GM21360 (cell line): ENCODE results near the gene UMODL1.

Source experiments
- ATAC-seq: cut with Tn5 transposase; IDR thresholded peaks from one replicate; pipeline ENCODE4 v1.9.1; 2021; ENCODE audit warnings: mild to moderate bottlenecking, moderate library complexity; ENCODE audit not compliant: unreplicated experiment

Gene UMODL1

DNA sequence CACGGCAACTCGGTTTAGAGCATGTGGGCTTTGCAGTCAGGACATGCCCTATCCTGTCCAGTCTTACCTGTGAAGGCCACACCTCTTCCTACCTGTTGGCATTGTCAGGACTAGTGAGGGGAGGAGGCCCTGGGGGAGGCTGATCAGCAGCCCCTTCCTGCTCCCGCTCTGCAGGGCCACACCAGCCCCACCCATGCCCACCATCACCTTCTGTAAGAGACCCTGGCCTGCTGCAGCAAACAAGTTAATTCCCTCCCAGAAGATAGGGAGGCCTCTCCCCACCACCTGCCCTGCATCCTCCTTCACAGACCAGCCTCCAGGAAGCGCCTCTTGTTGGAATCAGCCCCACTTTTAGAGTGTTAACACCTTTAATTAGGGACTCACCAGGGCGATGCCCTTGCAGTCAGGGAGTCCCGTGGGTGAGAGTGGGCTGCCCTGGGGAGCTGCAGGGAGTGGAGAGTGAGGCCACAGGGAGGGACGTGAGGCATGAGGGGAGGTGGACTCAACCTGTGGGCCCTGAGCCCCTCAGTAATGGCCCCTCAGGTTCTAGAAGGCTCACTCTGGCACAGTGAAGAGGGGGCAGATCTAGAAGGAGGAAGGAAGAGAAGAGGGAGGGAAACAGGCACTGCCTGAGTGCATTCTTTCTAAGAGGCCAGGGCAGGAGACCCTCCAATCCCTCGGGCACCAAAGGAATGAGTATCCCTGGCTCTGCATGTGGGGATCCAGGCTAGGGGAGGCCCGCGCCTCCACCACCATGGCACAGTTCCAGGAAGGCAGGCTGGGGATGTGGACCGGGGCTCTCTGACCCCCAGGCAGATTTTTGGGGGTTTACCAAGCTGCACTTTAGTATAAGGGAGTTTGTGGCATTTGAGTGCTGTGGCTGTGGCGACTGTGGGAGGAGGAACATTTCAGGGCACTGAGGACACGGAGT, 8.2 kb downstream of the UMODL1 start:
- no peak for ATAC-seq

DNA sequence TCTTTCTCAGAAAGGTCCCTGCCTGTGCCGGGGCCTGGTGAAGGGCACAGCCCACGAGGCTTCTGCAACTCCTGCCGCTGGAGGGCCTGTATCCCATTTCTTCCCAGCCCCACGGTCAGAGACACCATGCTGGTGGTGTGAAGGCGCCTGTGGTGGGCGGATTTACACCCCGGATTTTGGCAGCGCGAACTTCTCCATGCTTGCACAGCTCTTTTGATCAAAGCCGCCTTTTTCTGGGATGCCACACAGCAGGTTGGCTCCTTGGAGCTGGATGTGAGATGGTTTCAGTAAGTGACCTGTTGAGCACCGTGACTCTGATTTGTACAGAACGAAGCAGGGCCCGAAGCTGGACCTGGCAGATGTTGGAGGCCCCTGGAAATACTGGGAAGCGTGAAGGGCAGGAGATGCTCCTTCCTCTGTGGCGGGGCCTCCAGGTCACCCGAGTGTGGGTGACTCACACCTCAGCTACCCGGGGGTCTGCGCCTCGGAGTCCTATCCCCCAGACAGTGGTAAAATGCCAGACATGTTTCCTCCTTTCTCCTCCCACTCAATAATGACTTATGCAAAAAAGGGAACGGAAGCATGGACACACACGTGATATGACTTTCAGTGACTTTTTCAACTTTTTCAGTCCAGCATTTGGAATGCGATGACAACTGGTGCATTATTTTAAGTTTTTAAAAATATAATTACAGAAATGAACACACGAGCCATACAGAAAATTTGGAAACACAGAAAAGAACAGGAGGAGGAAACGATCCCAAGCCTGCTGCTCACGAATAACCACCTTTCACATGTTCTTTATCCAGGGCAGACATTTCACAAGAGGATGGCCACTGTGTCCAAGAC, 9.0 kb downstream of the UMODL1 start:
- ATAC-seq: no peak

DNA sequence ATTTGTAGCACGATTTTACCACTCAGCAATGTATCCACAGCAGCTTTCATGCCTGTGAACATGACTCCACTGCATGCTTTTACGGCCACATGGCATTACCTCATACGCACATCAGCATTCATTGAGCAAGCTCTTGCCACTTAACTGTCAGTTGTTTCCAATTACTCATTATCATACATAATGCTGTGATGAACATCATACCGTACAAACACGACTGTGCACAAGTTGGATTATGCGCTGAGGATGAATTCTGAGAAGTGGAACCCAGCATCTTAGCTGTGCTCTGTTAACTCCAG, 9.6 kb downstream of the UMODL1 start:
- no peak for ATAC-seq

- ATAC-seq: no peak
Measured at GRCh38 chr21:42081138-42081537, 10.0 kb downstream of the UMODL1 start.

DNA sequence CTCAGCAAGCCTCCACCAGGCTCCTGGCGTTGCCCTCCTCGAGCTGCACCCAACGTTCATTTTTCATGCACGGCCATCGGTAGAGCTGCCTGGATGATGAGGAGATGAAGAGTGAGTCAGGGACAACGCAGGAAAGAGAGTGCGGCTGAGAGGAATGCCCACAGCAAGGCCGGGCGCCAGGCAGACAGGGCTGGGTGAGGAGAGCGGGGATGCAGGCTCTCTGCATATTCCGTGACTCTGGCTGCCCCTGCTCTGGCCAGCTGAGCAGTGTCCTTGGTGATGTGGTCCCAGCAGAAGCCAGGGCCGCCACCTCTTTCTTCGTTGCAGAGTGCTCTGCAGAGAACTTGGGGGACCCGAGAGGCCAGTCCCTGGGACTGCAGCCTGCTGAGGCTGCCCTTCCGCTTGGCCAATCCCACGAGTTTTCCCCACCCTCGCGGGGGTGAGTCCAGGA, 10.8 kb downstream of the UMODL1 start:
- ATAC-seq: no peak

DNA sequence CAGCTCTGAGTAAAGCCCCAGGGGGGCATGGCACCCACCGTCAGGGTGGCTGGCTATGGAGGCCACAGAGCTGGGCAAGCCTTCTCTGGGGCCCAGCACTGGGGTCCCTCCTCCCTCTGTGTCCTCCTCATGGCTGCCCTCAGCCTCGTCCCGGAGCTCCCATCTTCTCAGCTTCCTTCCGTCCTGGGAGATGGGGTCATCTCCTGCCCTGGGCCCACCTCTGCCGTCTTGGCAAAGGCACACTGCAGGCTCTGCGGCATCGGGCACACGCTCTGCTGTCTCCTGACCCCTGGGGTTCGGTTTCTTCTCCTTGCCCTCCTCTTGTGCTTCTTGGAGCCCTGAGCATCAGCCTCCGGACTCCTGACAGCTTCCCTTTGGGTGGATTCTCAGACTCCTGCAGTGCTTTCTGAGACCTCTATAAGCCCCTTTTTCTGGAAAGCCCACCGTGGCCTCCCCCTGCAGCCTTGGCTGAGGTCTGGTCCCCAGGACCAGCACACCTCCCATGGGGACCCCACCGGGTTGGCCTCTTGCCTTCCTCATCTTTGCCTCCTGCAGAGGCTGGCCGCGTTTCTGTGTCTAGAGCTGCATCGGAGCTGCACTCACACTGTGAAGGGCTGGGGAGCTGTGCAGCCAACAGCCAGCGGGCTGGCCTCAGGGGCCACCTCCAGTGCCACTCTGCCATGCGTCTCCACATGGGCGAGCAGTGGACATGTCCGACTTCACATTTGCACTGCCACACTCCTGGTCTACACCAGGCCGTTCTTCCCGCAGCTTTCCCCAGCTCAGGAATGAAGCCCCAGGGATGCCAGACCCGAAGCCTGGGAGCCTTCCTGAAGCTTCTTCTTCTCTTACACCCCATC, 11.6 kb downstream of the UMODL1 start:
- no peak for ATAC-seq

DNA sequence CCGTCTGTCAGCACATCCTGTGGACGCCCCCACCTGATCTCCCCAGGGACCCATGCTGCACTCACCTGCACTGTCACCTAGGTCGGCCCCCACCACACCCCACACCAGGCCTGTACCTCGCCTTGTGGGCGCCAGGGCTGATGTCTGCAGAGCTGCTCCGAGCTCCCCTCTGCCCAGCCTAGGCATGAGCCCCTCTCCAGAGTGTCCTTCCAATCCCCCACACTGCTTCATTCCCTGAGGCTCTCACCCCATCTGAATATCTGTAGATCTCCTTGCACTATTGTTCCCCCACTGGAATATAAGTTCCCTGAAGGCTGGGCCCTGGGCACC, 12.2 kb downstream of the UMODL1 start:
- ATAC-seq: no peak

- ATAC-seq: no peak
Measured at GRCh38 chr21:42084079-42084478, 13.0 kb downstream of the UMODL1 start.

- no peak for ATAC-seq
Measured at GRCh38 chr21:42085246-42086077, 14.3 kb downstream of the UMODL1 start.

DNA sequence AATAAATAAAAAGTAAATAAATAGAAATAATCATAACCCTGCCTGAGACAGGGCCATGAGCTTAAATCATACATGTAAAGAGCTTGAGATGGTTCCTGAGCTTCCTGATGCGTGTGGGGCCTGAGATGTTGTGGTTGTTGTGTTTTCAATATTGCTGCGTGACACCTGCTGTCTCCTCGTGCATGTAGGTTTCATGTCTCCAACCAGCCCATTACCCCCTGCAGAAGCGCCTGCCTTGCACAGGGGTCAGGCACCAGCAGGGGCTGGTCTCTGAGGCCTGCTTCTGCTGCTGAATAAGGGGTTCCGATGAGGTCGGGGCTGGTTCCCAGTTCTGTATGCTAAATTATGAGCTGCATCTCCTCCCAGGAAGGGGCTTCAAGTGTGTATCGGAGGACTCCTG, 15.9 kb downstream of the UMODL1 start:
- ATAC-seq: no peak

DNA sequence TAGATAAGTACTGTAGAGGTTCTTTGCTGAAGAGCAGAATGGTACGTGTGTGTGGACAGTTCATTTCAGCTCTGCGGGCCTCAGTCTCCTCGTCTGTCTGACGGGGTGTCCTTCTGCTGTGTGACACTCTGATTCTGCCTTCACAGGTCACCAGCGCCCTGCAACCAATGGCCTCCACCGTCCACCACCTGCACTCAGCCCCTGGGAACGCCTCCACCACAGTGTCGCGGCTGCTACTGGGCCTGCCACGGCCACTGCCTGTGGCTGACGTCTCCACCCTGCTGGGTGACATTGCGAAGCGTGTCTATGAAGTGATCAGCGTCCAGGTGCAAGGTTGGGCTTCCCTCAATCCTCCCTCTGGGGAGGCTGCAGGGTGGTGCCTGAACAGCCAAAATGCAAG, 17.0 kb downstream of the UMODL1 start:
- ATAC-seq: no peak

GRCh38 chr21:42088658-42089057, 17.5 kb downstream of the UMODL1 start:
- ATAC-seq: no peak

- ATAC-seq: no peak
Measured at GRCh38 chr21:42089093-42089631, 18.0 kb downstream of the UMODL1 start.

DNA sequence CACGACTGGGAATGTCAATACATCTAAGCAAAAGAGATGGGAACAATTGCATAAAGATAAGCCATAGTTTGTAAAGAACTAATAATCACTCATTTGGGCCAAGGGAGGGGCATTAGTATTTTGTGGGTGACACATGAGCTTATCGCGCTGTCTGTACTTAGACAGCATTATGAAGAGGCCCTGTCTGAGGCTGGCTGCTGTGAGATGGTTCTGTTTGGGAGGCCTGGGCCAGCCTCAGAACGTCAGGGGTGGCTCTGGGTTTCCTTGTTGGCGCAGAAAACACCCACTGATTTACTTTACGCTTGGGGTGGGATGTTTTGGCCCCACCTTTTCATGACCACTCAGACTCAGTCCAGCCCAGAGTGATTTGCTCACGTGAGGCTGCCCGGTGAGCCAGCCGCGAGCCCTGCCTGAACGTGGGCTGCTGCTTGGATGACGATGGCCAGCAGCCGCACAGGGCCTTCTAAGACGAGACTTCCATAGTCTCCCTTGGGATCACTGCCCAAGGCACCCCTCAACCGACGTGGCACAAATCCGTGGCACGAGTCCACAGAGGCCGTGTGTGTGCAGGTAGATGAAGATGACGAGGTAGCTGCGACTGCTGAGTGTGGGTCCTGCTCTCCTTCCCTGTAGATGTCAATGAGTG, 18.7 kb downstream of the UMODL1 start:
- no peak for ATAC-seq

DNA sequence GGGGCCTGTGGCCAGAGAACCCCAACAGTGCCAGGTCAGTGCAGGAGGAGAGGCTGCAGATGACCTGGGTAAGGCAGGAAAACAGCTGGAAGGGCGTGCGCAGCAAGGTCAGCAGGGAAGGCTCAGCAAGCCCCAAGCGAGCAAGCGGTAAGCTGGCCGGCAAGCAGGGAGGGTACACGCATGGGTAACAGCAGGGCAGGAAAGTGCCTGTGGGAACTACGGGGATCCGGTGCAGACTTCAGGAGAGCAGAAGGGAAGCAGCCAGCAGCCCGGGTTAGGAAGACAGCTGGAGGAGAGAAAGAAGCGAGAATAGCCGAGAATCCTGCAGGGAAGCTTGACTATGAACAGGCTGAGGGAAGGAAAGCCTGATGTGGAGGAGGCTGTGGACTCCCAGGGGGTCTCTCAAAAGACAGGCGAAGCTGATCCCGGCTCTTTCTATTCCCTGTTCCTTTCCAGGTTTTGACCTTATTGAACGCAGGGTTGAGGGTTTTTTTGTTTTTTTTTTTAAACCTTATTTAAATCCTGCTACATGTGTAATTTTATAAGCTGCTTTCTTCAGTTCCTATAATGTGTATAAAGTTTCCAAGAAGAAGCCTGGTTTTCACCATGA, 20.9 kb downstream of the UMODL1 start:
- ATAC-seq: no peak

GRCh38 chr21:42092771-42093170, 21.7 kb downstream of the UMODL1 start:
- no peak for ATAC-seq

DNA sequence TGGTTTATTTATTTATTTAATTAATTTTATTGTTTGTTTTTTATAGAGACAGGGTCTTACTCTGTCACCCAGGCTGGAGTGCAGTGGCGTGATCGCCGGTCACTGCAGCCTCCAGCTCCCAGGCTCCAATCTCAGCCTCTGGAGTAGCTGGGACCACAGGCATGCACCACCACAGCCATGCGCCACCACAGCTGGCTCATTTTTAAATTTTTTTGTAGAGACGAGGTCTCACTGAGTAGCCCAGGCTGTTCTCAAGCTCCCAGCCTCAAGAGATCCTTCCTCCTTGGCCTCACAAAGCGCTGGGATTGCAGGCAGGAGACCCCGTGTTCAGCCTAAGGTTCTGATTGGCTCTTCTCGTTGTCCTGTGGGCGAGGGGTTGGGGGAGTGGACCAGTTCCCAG, 22.1 kb downstream of the UMODL1 start:
- ATAC-seq: no peak

GRCh38 chr21:42093991-42094421, 22.9 kb downstream of the UMODL1 start:
- ATAC-seq: no peak

DNA sequence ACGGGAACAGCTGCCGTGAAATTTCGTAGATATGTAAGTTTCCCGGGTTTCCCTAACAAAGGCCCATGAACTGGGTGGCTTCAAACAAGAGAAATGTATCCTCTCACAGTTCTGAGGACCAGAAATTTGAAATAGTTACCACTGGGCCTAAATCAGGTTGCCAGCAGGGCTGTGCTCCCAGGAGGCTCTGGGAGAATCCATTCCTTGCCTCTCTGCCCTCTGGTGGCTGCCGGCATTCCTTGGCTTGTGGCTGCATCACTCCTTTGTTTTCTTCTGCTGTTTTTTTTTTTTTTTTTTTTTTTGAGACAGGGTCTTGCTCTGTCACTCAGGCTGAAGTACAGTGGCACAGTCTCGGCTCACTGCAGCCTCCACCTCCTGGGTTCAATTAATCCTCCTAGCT, 23.7 kb downstream of the UMODL1 start:
- no peak for ATAC-seq
